Duodenal mucosa (tissue), 2 donors: Measurements from ENCODE around the gene TNFSF12.

Source experiments
- H3K27ac ChIP-seq: one replicate; pipeline ENCODE4 v1.7.0; 2013; ENCODE audit warnings: low read depth, low read length
- H3K27me3 ChIP-seq, 2 donors: one replicate each; pipeline ENCODE4 v1.7.0; 2013; ENCODE audit warnings: low read length in 2 of 2, control low read depth in 1 of 2; ENCODE audit not compliant: insufficient read depth in 2 of 2, control insufficient read depth in 1 of 2
- H3K36me3 ChIP-seq, 2 donors: one replicate each; pipeline ENCODE4 v1.7.0; 2013; ENCODE audit warnings: low read length in 2 of 2, control low read depth in 1 of 2; ENCODE audit not compliant: insufficient read depth in 2 of 2, control insufficient read depth in 1 of 2
- H3K4me1 ChIP-seq, 2 donors: one replicate each; pipeline ENCODE4 v1.7.0; 2013; ENCODE audit warnings: low read length in 2 of 2, control low read depth in 1 of 2; ENCODE audit not compliant: insufficient read depth in 2 of 2, control insufficient read depth in 1 of 2
- H3K4me3 ChIP-seq, 2 donors: one replicate each; pipeline ENCODE4 v1.7.0; 2013; ENCODE audit warnings: low read length in 2 of 2, low read depth in 1 of 2
- H3K9ac ChIP-seq, 2 donors: one replicate each; pipeline ENCODE4 v1.7.0; 2013; ENCODE audit warnings: low read length in 2 of 2, low read depth in 1 of 2
- H3K9me3 ChIP-seq, 2 donors: one replicate each; pipeline ENCODE4 v1.7.0; 2013; ENCODE audit warnings: low read length in 2 of 2, control low read depth in 1 of 2; ENCODE audit not compliant: control insufficient read depth in 1 of 2

TNFSF12 gene

GRCh38 chr17:7548585-7549400 lies at the start of gene TNFSF12:
TNFSF12 (plus strand) TSS chr17:7549058; CDS start chr17:7549154, 96 bp downstream.
- H3K27ac ChIP-seq = peak within 1 kb of the TSS; percentile 75
- H3K9me3 ChIP-seq = no peaks in the 10 kb centered on the region
- peak within 1 kb of the TSS; percentile 72 to 77 for H3K4me3 ChIP-seq
- peak within 1 kb of the TSS; percentile 68 to 70 for H3K9ac ChIP-seq
- H3K27me3 ChIP-seq = no peaks in the 10 kb centered on the region
- peaks cover 32 to 35% of the 10 kb centered on the region in 2 donors for H3K4me1 ChIP-seq
- H3K36me3 ChIP-seq = no peaks in the 10 kb centered on the region

DNA sequence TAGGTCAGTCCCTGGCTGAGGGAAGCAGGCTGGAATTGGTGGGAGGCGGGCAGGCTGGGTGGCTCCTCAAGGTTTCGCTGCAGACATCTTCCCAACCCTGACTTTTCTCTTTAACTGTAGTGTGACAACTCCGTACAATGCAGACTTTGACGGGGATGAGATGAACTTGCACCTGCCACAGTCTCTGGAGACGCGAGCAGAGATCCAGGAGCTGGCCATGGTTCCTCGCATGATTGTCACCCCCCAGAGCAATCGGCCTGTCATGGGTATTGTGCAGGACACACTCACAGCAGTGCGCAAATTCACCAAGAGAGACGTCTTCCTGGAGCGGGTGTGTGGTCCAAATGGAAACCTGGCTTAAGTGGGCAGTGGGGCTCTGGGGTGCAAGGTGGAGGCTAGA lies 49.7 kb upstream of the TNFSF12 start:
- no peaks in the 10 kb centered on the region for H3K27me3 ChIP-seq
- no peaks in the 10 kb centered on the region for H3K9me3 ChIP-seq
- peaks cover 68 to 86% of the 10 kb centered on the region in 2 donors for H3K36me3 ChIP-seq
- H3K4me1 ChIP-seq = peaks cover 0 to 2% of the 10 kb centered on the region in 2 donors
- no peak overlapping the region for H3K27ac ChIP-seq
- no peak overlapping the region for H3K9ac ChIP-seq
- H3K4me3 ChIP-seq = no peak overlapping the region

- Histone ChIP-seq H3K27me3 (no peaks in the 10 kb centered on the region), H3K36me3 (peaks cover 67 to 91% of the 10 kb centered on the region in 2 donors), H3K4me1 (no peaks in the 10 kb centered on the region), H3K4me3 (no peak overlapping the region), H3K9me3 (no peaks in the 10 kb centered on the region), H3K9ac (no peak overlapping the region), H3K27ac (no peak overlapping the region)
These were observed 47.1 kb upstream of the TNFSF12 start for GRCh38 chr17:7501729-7502128.

DNA sequence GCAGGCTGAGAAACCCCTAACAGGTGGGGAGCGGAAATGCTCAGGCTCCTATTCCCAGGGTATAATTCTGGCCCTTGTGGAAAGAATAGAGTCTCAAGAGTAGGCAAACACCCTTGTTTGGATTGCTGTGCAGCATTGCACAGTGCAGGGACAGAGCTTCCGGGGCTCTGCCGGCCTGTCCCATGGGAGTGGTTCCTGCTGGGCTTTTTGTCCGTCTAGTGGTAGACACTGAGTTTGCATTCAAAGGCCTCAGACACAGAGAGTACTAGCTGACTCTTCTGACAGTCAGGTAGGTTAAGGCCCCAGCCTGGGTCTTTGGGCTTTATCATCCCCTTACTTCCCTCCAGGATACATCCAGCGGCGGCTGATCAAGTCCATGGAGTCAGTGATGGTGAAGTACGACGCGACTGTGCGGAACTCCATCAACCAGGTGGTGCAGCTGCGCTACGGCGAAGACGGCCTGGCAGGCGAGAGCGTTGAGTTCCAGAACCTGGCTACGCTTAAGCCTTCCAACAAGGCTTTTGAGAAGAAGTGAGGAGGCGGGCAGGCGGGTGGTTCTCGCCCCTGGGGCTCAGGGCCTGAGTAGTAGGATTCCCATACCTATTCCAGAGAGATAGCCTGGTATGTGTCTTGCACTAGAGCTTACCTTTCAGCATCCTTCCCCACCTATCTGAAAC lies 46.5 kb upstream of the TNFSF12 start:
- Histone ChIP-seq H3K9me3 (no peaks in the 10 kb centered on the region), H3K4me3 (no peak overlapping the region), H3K4me1 (no peaks in the 10 kb centered on the region), H3K9ac (no peak overlapping the region), H3K27me3 (no peaks in the 10 kb centered on the region), H3K36me3 (peaks cover 61 to 90% of the 10 kb centered on the region in 2 donors), H3K27ac (no peak overlapping the region)

GRCh38 chr17:7502987-7503386 lies 45.9 kb upstream of the TNFSF12 start:
- Histone ChIP-seq H3K36me3 (peaks cover 54 to 87% of the 10 kb centered on the region in 2 donors), H3K9ac (no peak overlapping the region), H3K9me3 (no peaks in the 10 kb centered on the region), H3K27me3 (no peaks in the 10 kb centered on the region), H3K4me3 (no peak overlapping the region), H3K27ac (no peak overlapping the region), H3K4me1 (no peaks in the 10 kb centered on the region)

DNA sequence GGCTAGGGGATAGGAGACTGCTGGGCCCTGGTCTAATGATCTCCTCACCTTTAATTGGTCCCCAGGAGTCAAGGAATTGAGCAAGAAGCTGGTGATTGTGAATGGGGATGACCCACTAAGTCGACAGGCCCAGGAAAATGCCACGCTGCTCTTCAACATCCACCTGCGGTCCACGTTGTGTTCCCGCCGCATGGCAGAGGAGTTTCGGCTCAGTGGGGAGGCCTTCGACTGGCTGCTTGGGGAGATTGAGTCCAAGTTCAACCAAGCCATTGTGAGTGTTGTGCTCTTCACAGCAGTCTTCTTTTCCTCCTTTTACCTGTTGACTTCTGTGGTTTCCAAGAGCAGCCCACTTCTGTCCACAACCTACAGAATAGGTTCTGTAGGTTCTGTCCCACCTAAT lies 45.3 kb upstream of the TNFSF12 start:
- peaks cover 52 to 87% of the 10 kb centered on the region in 2 donors for H3K36me3 ChIP-seq
- H3K27ac ChIP-seq = no peak overlapping the region
- no peaks in the 10 kb centered on the region for H3K9me3 ChIP-seq
- no peaks in the 10 kb centered on the region for H3K4me1 ChIP-seq
- H3K4me3 ChIP-seq = no peak overlapping the region
- no peak overlapping the region for H3K9ac ChIP-seq
- no peaks in the 10 kb centered on the region for H3K27me3 ChIP-seq

GRCh38 chr17:7508145-7508544 lies 40.7 kb upstream of the TNFSF12 start:
- no peaks in the 10 kb centered on the region for H3K27me3 ChIP-seq
- H3K36me3 ChIP-seq = peaks cover 58 to 91% of the 10 kb centered on the region in 2 donors
- no peak overlapping the region for H3K4me3 ChIP-seq
- H3K9me3 ChIP-seq = no peaks in the 10 kb centered on the region
- H3K4me1 ChIP-seq = no peaks in the 10 kb centered on the region
- no peak overlapping the region for H3K9ac ChIP-seq
- no peak overlapping the region for H3K27ac ChIP-seq

- no peak overlapping the region for H3K4me3 ChIP-seq
- H3K27me3 ChIP-seq = no peaks in the 10 kb centered on the region
- no peaks in the 10 kb centered on the region for H3K4me1 ChIP-seq
- peaks cover 57 to 91% of the 10 kb centered on the region in 2 donors for H3K36me3 ChIP-seq
- no peak overlapping the region for H3K27ac ChIP-seq
- no peaks in the 10 kb centered on the region for H3K9me3 ChIP-seq
- no peak overlapping the region for H3K9ac ChIP-seq
These were observed 40.0 kb upstream of the TNFSF12 start for GRCh38 chr17:7508846-7509245.

- Histone ChIP-seq H3K9ac (no peak overlapping the region), H3K9me3 (no peaks in the 10 kb centered on the region), H3K4me1 (peaks cover 0 to 1% of the 10 kb centered on the region in 2 donors), H3K27ac (no peak overlapping the region), H3K27me3 (no peaks in the 10 kb centered on the region), H3K4me3 (no peak overlapping the region), H3K36me3 (peaks cover 54 to 83% of the 10 kb centered on the region in 2 donors)
These were observed 38.9 kb upstream of the TNFSF12 start for GRCh38 chr17:7509937-7510336.

DNA sequence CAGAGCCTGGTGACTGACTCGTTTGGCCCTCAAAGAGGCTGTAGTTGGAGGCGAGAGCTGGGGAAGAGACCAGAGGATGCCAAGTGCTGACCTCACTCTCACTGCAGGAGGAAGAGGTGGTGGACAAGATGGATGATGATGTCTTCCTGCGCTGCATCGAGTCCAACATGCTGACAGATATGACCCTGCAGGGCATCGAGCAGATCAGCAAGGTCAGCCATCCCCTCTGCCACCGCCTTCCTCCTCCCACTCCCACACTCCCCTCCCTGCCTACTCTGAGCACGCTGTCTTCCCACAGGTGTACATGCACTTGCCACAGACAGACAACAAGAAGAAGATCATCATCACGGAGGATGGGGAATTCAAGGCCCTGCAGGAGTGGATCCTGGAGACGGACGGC lies 37.8 kb upstream of the TNFSF12 start:
- H3K9ac ChIP-seq = no peak overlapping the region
- H3K36me3 ChIP-seq = peaks cover 54 to 77% of the 10 kb centered on the region in 2 donors

More for the DNA sequence above, 37.8 kb upstream of the TNFSF12 start:
- no peaks in the 10 kb centered on the region for H3K9me3 ChIP-seq
- peaks cover 5 to 8% of the 10 kb centered on the region in 2 donors for H3K4me1 ChIP-seq
- no peak overlapping the region for H3K4me3 ChIP-seq
- H3K27me3 ChIP-seq = no peaks in the 10 kb centered on the region
- no peak overlapping the region for H3K27ac ChIP-seq
